HepG2 (cell line): ENCODE data around the gene TMEM222. TPM values are rescaled to one million over a fixed set of nuclear protein-coding genes. Genes with fewer than 3 reads are reported as not detected.

ENCODE experiments used
- ATAC-seq: fragments of 200-7000 bp; cut with Tn5 transposase; 3 replicates; pipeline ENCODE4 v1.9.1; 2020; ENCODE audit warnings: mild to moderate bottlenecking, moderate library complexity
- BruUV-seq: library from RNA; stranded (reverse); fragments of 400-500 nt; replicated peaks from 2 replicates; lab custom pipeline; 2021; lab: Mats Ljungman, UMichigan
- CTCF ChIA-PET: fragments of 300-600 bp; formaldehyde crosslinking; extraction: SDS; loops from one replicate; lab custom pipeline; 2021; ENCODE audit warnings: low total read pairs, inconsistent platforms, low intra/inter-chr PET ratio; lab: Yijun Ruan, JAX
- POLR2A ChIA-PET: fragments of 350-600 bp; sonication (Branson Sonifier 250); formaldehyde crosslinking; loops from one replicate; lab custom pipeline; 2020; ENCODE audit warnings: antibody characterized with exemption, inconsistent platforms; lab: Yijun Ruan, JAX
- DNase-seq: peaks from one replicate; pipeline ENCODE4 v3.0.0-alpha.2; 2015; ENCODE audit warnings: low spot score
- FAIRE-seq: peaks from 3 replicates; lab custom pipeline; 2011; peaks lifted over from hg19 to GRCh38; lab: Jason Lieb, UNC
- H2AFZ ChIP-seq: one replicate; pipeline ENCODE4 v1.6.1; 2011; ENCODE audit warnings: low read length, inconsistent platforms
- H3K27ac ChIP-seq: fragments of 300-600 bp; 3 replicates; pipeline ENCODE4 v1.8.0; 2011; ENCODE audit warnings: mixed run types, mild to moderate bottlenecking, mixed read lengths, low read length, inconsistent platforms; ENCODE audit not compliant: insufficient read depth; ENCODE audit errors: extremely low read length
- H3K27me3 ChIP-seq, 2 experiments: fragments of 200-600 bp in 1 of 2; 2 replicates in 1 of 2; 3 replicates in 1 of 2; pipeline versions ENCODE4 v1.6.0 to v1.8.0; 2011; ENCODE audit warnings: low read length in 2 of 2, mild to moderate bottlenecking in 2 of 2, moderate library complexity in 2 of 2, inconsistent platforms in 1 of 2; ENCODE audit not compliant: insufficient read depth in 2 of 2, control insufficient read depth in 1 of 2
- H3K36me3 ChIP-seq, 2 experiments: fragments of 200-600 bp in 1 of 2; replicated peaks in 1 of 2; 2 replicates in 1 of 2; 3 replicates in 1 of 2; pipeline versions ENCODE4 v1.5.1 to v1.8.0; 2011; ENCODE audit warnings: low read length in 2 of 2, inconsistent platforms in 1 of 2; ENCODE audit not compliant: insufficient read depth in 2 of 2, control insufficient read depth in 1 of 2
- H3K4me1 ChIP-seq: 2 replicates; pipeline ENCODE4 v1.5.1; 2012; ENCODE audit warnings: low read length, inconsistent platforms; ENCODE audit not compliant: insufficient read depth
- H3K4me2 ChIP-seq: 2 replicates; pipeline ENCODE4 v1.6.0; 2011; ENCODE audit warnings: low read depth, low read length, inconsistent platforms
- H3K4me3 ChIP-seq, 3 experiments: fragments of 200-600 bp in 1 of 3; sonication (generic), shearing (Covaris generic) in 1 of 3; replicated peaks in 1 of 3; 2 replicates each; pipeline ENCODE4 v1.5.1; 2011 to 2016; ENCODE audit warnings: low read length in 3 of 3, inconsistent platforms in 2 of 3, low read depth in 2 of 3, mild to moderate bottlenecking in 2 of 3, control low read depth in 1 of 3, mixed read lengths in 1 of 3; ENCODE audit not compliant: insufficient read depth in 1 of 3
- H3K79me2 ChIP-seq: one replicate; pipeline ENCODE4 v1.6.1; 2011; ENCODE audit warnings: low read length, inconsistent platforms; ENCODE audit not compliant: insufficient read depth
- H3K9ac ChIP-seq: 2 replicates; pipeline ENCODE4 v1.6.0; 2011; ENCODE audit warnings: mild to moderate bottlenecking, low read depth, low read length, inconsistent platforms; ENCODE audit not compliant: insufficient read depth
- H3K9me3 ChIP-seq: 2 replicates; pipeline ENCODE4 v1.5.1; 2012; ENCODE audit warnings: mild to moderate bottlenecking, low read length
- H4K20me1 ChIP-seq: 2 replicates; pipeline ENCODE4 v1.6.0; 2011; ENCODE audit warnings: inconsistent platforms, mild to moderate bottlenecking, low read length, moderate library complexity; ENCODE audit not compliant: insufficient read depth
- HDAC1 ChIP-seq: sonication (generic); formaldehyde crosslinking; IDR thresholded peaks from 2 replicates; pipeline ENCODE4 v1.5.1; 2020; ENCODE audit warnings: mild to moderate bottlenecking, missing genetic modification reagents
- MAX ChIP-seq: IDR thresholded peaks from 2 replicates; pipeline ENCODE4 v1.6.1; 2012; ENCODE audit warnings: inconsistent platforms
- MED13 ChIP-seq: sonication (generic); formaldehyde crosslinking; IDR thresholded peaks from 2 replicates; pipeline ENCODE4 v1.5.0; 2020; ENCODE audit warnings: missing genetic modification reagents
- NAIF1 ChIP-seq: sonication (generic); formaldehyde crosslinking; IDR thresholded peaks from 2 replicates; pipeline ENCODE4 v1.5.0; 2020; ENCODE audit warnings: mild to moderate bottlenecking, missing genetic modification reagents, borderline replicate concordance
- NFYB ChIP-seq: sonication (generic); formaldehyde crosslinking; IDR thresholded peaks from 2 replicates; pipeline ENCODE4 v1.4.0; 2020; ENCODE audit warnings: missing genetic modification reagents
- TCF7 ChIP-seq: sonication (generic); IDR thresholded peaks from 2 replicates; pipeline ENCODE4 v1.6.1; 2016; ENCODE audit warnings: antibody characterized with exemption, low read depth
- UBTF ChIP-seq: sonication (generic); formaldehyde crosslinking; IDR thresholded peaks from 2 replicates; pipeline ENCODE4 v1.4.0; 2020; ENCODE audit warnings: mild to moderate bottlenecking, missing genetic modification reagents
- ZNF552 ChIP-seq: sonication (generic); formaldehyde crosslinking; IDR thresholded peaks from 2 replicates; pipeline ENCODE4 v1.9.0; 2022; ENCODE audit warnings: missing genetic modification reagents, mild to moderate bottlenecking, borderline replicate concordance
- WGBS: methylation state at CpG from one replicate; pipeline ENCODE4 v1.1.6; 2017; ENCODE audit warnings: low lambda C conversion rate; 5-methylcytosine and 5-hydroxymethylcytosine counted together
- in situ Hi-C: cut with HindIII; loops from 2 replicates; pipeline ENCODE4 v1.10.0; 2017; ENCODE audit warnings: low pct_unique_long_range_greater_than_20kb; ENCODE audit not compliant: extremely low pct_ligation_motif_present
- intact Hi-C: fragments of 100-400 bp; cut with micrococcal nuclease; formaldehyde crosslinking; loops from one replicate; pipeline ENCODE4 v1.10.0; 2022; ENCODE audit not compliant: unreplicated experiment
- polyA plus RNA-seq, 8 experiments: library from polyadenylated mRNA; depleted of rRNA in 3 of 8; stranded (reverse) in 7 of 8; unstranded in 1 of 8; fragments of >200 nt; fragmentation: Illumina TruSeq in 4 of 8; extraction: Trizol in 4 of 8; gene quantifications; 2 replicates each; pipeline versions ENCODE4 v1.2.1 to v1.2.3, GENCODE V29; 2011 to 2016; ENCODE audit warnings: low read depth in 4 of 8, missing spikeins in 1 of 8, mixed read lengths in 1 of 8; ENCODE audit not compliant: insufficient read depth in 1 of 8
- total RNA-seq, 5 experiments: library from RNA; depleted of rRNA; stranded (reverse); fragments of >200 nt; fragmentation: Illumina TruSeq; extraction: Trizol; gene quantifications; 2 replicates each; pipeline ENCODE4 v1.2.3, GENCODE V29; 2016; ENCODE audit warnings: low read depth in 1 of 5
- TF ChIP-seq, protein P1 (sequence below): sonication (generic); formaldehyde crosslinking; IDR thresholded peaks from 2 replicates; pipeline ENCODE4 v1.9.0; 2021; ENCODE audit warnings: missing genetic modification reagents, mild to moderate bottlenecking, borderline replicate concordance
- TF ChIP-seq, protein P2 (sequence below): sonication (generic); formaldehyde crosslinking; IDR thresholded peaks from 2 replicates; pipeline ENCODE4 v1.4.0; 2020; ENCODE audit warnings: missing genetic modification reagents, borderline replicate concordance
- TF ChIP-seq, protein P3 (sequence below): sonication (generic); formaldehyde crosslinking; IDR thresholded peaks from 2 replicates; pipeline ENCODE4 v1.8.0; 2022; ENCODE audit warnings: mild to moderate bottlenecking, missing genetic modification reagents, borderline replicate concordance
- TF ChIP-seq, protein P4 (sequence below): sonication (generic); formaldehyde crosslinking; IDR thresholded peaks from 2 replicates; pipeline ENCODE4 v1.8.1; 2023; ENCODE audit warnings: mild to moderate bottlenecking, missing genetic modification reagents

TMEM222 gene
- total and polyA plus RNA-seq, 2 of the 13 experiments (the other 11 are each of a cell fraction or from before 2014, with no cell fraction given) = 22.7 to 29.6 TPM

DNA sequence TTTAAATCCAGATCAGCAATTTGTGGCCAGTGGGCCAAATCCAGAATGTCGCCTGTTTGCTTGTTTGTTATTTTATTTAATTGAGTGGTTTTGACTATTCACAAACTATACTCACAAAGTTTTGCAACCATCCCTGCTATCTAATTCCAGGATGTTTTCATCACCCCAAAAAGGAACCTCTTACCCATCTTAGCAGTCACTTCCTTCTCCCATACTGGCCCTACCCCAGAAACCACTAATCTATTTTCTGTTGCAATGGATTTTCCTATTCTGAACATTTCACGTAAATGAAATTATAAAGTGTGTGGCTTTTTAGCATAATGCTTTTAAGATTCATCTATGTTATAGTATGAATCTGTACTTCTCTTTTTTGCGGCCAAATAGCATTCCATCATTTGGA, 46.3 kb upstream of the TMEM222 start:
- intact Hi-C loops = no loop called here
- Histone ChIP-seq H3K27ac (no peak overlapping the region), H3K9ac (no peak overlapping the region), H3K79me2 (no peaks in the 10 kb centered on the region), H3K4me1 (no peaks in the 10 kb centered on the region), H3K4me2 (no peak overlapping the region), H2AFZ (no peak overlapping the region), H4K20me1 (no peaks in the 10 kb centered on the region), H3K4me3 (no peak overlapping the region), H3K27me3 (no peaks in the 10 kb centered on the region), H3K9me3 (no peaks in the 10 kb centered on the region), H3K36me3 (no peaks in the 10 kb centered on the region)
- BruUV-seq = no TSS peak
- ChIA-PET POLR2A (no interaction called here), CTCF (no interaction called here)
- WGBS = 66% methylated on average over 3 of the region's 3 CpGs
- no peak for ATAC-seq
- no peak for DNase-seq
- in situ Hi-C loops = no loop called here
- no peak for FAIRE-seq
- TF ChIP-seq HDAC1 (CRISPR knock-in tag) (no peak), UBTF (CRISPR knock-in tag) (no peak), NFYB (CRISPR knock-in tag) (no peak), TCF7 (no peak), MAX (no peak), ZNF552 (no peak), MED13 (CRISPR knock-in tag) (no peak), NAIF1 (no peak)
- TF ChIP-seq, protein P1, sequence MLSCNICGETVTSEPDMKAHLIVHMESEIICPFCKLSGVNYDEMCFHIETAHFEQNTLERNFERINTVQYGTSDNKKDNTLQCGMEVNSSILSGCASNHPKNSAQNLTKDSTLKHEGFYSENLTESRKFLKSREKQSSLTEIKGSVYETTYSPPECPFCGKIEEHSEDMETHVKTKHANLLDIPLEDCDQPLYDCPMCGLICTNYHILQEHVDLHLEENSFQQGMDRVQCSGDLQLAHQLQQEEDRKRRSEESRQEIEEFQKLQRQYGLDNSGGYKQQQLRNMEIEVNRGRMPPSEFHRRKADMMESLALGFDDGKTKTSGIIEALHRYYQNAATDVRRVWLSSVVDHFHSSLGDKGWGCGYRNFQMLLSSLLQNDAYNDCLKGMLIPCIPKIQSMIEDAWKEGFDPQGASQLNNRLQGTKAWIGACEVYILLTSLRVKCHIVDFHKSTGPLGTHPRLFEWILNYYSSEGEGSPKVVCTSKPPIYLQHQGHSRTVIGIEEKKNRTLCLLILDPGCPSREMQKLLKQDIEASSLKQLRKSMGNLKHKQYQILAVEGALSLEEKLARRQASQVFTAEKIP (CRISPR knock-in tag) = no peak
- TF ChIP-seq, protein P2, sequence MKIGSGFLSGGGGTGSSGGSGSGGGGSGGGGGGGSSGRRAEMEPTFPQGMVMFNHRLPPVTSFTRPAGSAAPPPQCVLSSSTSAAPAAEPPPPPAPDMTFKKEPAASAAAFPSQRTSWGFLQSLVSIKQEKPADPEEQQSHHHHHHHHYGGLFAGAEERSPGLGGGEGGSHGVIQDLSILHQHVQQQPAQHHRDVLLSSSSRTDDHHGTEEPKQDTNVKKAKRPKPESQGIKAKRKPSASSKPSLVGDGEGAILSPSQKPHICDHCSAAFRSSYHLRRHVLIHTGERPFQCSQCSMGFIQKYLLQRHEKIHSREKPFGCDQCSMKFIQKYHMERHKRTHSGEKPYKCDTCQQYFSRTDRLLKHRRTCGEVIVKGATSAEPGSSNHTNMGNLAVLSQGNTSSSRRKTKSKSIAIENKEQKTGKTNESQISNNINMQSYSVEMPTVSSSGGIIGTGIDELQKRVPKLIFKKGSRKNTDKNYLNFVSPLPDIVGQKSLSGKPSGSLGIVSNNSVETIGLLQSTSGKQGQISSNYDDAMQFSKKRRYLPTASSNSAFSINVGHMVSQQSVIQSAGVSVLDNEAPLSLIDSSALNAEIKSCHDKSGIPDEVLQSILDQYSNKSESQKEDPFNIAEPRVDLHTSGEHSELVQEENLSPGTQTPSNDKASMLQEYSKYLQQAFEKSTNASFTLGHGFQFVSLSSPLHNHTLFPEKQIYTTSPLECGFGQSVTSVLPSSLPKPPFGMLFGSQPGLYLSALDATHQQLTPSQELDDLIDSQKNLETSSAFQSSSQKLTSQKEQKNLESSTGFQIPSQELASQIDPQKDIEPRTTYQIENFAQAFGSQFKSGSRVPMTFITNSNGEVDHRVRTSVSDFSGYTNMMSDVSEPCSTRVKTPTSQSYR (CRISPR knock-in tag) = no peak
- TF ChIP-seq, protein P3, sequence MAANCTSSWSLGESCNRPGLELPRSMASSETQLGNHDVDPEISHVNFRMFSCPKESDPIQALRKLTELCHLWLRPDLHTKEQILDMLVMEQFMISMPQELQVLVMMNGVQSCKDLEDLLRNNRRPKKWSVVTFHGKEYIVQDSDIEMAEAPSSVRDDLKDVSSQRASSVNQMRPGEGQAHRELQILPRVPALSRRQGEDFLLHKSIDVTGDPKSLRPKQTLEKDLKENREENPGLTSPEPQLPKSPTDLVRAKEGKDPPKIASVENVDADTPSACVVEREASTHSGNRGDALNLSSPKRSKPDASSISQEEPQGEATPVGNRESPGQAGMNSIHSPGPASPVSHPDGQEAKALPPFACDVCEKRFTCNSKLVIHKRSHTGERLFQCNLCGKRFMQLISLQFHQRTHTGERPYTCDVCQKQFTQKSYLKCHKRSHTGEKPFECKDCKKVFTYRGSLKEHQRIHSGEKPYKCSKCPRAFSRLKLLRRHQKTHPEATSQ = no peak
- TF ChIP-seq, protein P4, sequence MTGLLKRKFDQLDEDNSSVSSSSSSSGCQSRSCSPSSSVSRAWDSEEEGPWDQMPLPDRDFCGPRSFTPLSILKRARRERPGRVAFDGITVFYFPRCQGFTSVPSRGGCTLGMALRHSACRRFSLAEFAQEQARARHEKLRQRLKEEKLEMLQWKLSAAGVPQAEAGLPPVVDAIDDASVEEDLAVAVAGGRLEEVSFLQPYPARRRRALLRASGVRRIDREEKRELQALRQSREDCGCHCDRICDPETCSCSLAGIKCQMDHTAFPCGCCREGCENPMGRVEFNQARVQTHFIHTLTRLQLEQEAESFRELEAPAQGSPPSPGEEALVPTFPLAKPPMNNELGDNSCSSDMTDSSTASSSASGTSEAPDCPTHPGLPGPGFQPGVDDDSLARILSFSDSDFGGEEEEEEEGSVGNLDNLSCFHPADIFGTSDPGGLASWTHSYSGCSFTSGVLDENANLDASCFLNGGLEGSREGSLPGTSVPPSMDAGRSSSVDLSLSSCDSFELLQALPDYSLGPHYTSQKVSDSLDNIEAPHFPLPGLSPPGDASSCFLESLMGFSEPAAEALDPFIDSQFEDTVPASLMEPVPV (CRISPR knock-in tag) = no peak
